ENCODE measurements around the gene SLC39A8. TPM values are rescaled to one million over a fixed set of nuclear protein-coding genes. Genes with fewer than 3 reads are reported as not detected.

Gene SLC39A8
- total RNA-seq: 5.3 and 6.0 TPM in 2 replicates

GRCh38 chr4:102344954-102345794, at the start of gene SLC39A8:
Gene SLC39A8 (minus strand): TSS chr4:102345482. CDS start chr4:102344662, 820 bp downstream.

Other genes with a start within 250 kb of the SLC39A8 start
- 36.7 and 38.1 TPM in 2 replicates for gene NFKB1, start 155.9 kb upstream of the SLC39A8 start, total RNA-seq

Measured in mammary microvascular endothelial cell (primary cell).